GM12872 (cell line): ENCODE data around the gene IGFBPL1.

ENCODE experiments used
- CTCF ChIP-seq: IDR thresholded peaks from 3 replicates; pipeline ENCODE4 v1.5.1; 2011; ENCODE audit warnings: low read depth, mild to moderate bottlenecking, low read length, moderate library complexity; ENCODE audit not compliant: insufficient read depth

The IGFBPL1 gene

GRCh38 chr9:38406476-38407186 lies 17.6 kb downstream of the IGFBPL1 start:
- no peak for TF ChIP-seq CTCF

GRCh38 chr9:38405785-38406184 lies 18.5 kb downstream of the IGFBPL1 start:
- no peak for TF ChIP-seq CTCF

- TF ChIP-seq CTCF, result no peak
Measured at GRCh38 chr9:38404314-38404713, 19.9 kb downstream of the IGFBPL1 start.

GRCh38 chr9:38401994-38402393 lies 22.3 kb downstream of the IGFBPL1 start:
- no peak for TF ChIP-seq CTCF

- TF ChIP-seq CTCF, result no peak
Measured at GRCh38 chr9:38396371-38396671, 27.9 kb downstream of the IGFBPL1 start.

- no peak for TF ChIP-seq CTCF
Measured at GRCh38 chr9:38395653-38396370, 28.4 kb downstream of the IGFBPL1 start.

GRCh38 chr9:38394416-38394815 lies 29.8 kb downstream of the IGFBPL1 start:
- no peak for TF ChIP-seq CTCF
